H1 (cell line): Measurements from ENCODE around the gene GGTLC2. TPM values are rescaled to one million over a fixed set of nuclear protein-coding genes. Genes with fewer than 3 reads are reported as not detected.

Experiments
- CTCF ChIA-PET: fragments of 300-600 bp; sonication (Branson Sonifier 250); formaldehyde crosslinking; loops from one replicate; lab custom pipeline; 2021; ENCODE audit not compliant: partially characterized antibody; lab: Charles Lee
- POLR2A ChIA-PET: fragments of 300-600 bp; sonication (Branson Sonifier 250); formaldehyde crosslinking; loops from one replicate; lab custom pipeline; 2021; ENCODE audit warnings: inconsistent platforms; ENCODE audit not compliant: partially characterized antibody; lab: Charles Lee
- DNase-seq, 2 experiments: peaks; one replicate each; pipeline versions ENCODE4 v3.0.0 to v3.0.0-alpha.2; 2010 to 2022; ENCODE audit warnings: low spot score in 2 of 2, low read depth in 1 of 2, mixed read lengths in 1 of 2
- FAIRE-seq: peaks from 2 replicates; lab custom pipeline; 2011; peaks lifted over from hg19 to GRCh38; lab: Jason Lieb, UNC
- H2AFZ ChIP-seq: 2 replicates; pipeline ENCODE4 v1.8.1; 2012; ENCODE audit warnings: low read length, inconsistent platforms
- H2AK5ac ChIP-seq: 2 replicates; pipeline ENCODE4 v1.6.1; 2013; ENCODE audit warnings: low read depth, low read length
- H2BK120ac ChIP-seq: replicated peaks from 2 replicates; pipeline ENCODE3; 2013; ENCODE audit warnings: low read depth, low read length, inconsistent platforms
- H2BK12ac ChIP-seq: 2 replicates; pipeline ENCODE4 v1.6.1; 2013; ENCODE audit warnings: low read depth, low read length
- H2BK15ac ChIP-seq: 2 replicates; pipeline ENCODE4 v1.6.1; 2013; ENCODE audit warnings: low read length
- H2BK20ac ChIP-seq: 2 replicates; pipeline ENCODE4 v1.6.1; 2013; ENCODE audit warnings: low read length
- H2BK5ac ChIP-seq: 2 replicates; pipeline ENCODE4 v1.6.1; 2013; ENCODE audit warnings: low read depth, low read length
- H3K14ac ChIP-seq: 2 replicates; pipeline ENCODE4 v1.6.1; 2013; ENCODE audit warnings: inconsistent platforms; ENCODE audit not compliant: insufficient read length
- H3K18ac ChIP-seq: 2 replicates; pipeline ENCODE4 v1.6.1; 2013; ENCODE audit warnings: low read length; ENCODE audit errors: extremely low read depth
- H3K23ac ChIP-seq: 2 replicates; pipeline ENCODE4 v1.6.1; 2013; ENCODE audit warnings: inconsistent platforms; ENCODE audit not compliant: insufficient read length
- H3K23me2 ChIP-seq: 2 replicates; pipeline ENCODE4 v1.6.1; 2013; ENCODE audit warnings: low read depth, low read length
- H3K27ac ChIP-seq: 2 replicates; pipeline ENCODE4 v1.6.1; 2011; ENCODE audit warnings: low read depth, low read length, inconsistent platforms
- H3K27me3 ChIP-seq, 4 experiments: replicated peaks in 1 of 4; 1 replicate in 1 of 4; 2 replicates in 3 of 4; pipeline versions ENCODE4 v1.6.1 to v1.8.1; 2011 to 2013; ENCODE audit warnings: low read length in 3 of 4, mild to moderate bottlenecking in 3 of 4, inconsistent platforms in 2 of 4, mixed read lengths in 2 of 4, moderate library complexity in 1 of 4; ENCODE audit not compliant: control insufficient read depth in 3 of 4, insufficient read depth in 3 of 4; ENCODE audit errors: extremely low read depth in 1 of 4
- H3K36me3 ChIP-seq, 4 experiments: 2 replicates each; pipeline versions ENCODE4 v1.6.1 to v1.8.1; 2011 to 2013; ENCODE audit warnings: mild to moderate bottlenecking in 4 of 4, low read length in 3 of 4, moderate library complexity in 2 of 4, control low read depth in 1 of 4, inconsistent platforms in 1 of 4; ENCODE audit not compliant: insufficient read depth in 4 of 4, control insufficient read depth in 2 of 4
- H3K4ac ChIP-seq: replicated peaks from 2 replicates; pipeline ENCODE3; 2013; ENCODE audit warnings: low read length, low read depth, mixed read lengths, inconsistent platforms; ENCODE audit not compliant: insufficient read length
- H3K4me1 ChIP-seq, 4 experiments: replicated peaks in 1 of 4; 1 replicate in 1 of 4; 2 replicates in 3 of 4; pipeline versions ENCODE4 v1.6.1 to v1.8.1; 2011 to 2013; ENCODE audit warnings: low read length in 3 of 4, inconsistent platforms in 2 of 4, mixed read lengths in 1 of 4; ENCODE audit not compliant: insufficient read depth in 4 of 4, control insufficient read depth in 3 of 4
- H3K4me2 ChIP-seq, 2 experiments: 2 replicates each; pipeline versions ENCODE4 v1.6.1 to v1.8.1; 2011 to 2013; ENCODE audit warnings: low read depth in 2 of 2, low read length in 2 of 2, control low read depth in 1 of 2, inconsistent platforms in 1 of 2, mild to moderate bottlenecking in 1 of 2; ENCODE audit not compliant: insufficient read depth in 1 of 2
- H3K4me3 ChIP-seq, 4 experiments: fragments of 200-600, 300-600 bp in 1 of 4; sonication (generic), shearing (Covaris generic), sonication (Bioruptor Twin) in 1 of 4; 2 replicates each; pipeline versions ENCODE4 v1.5.1 to v1.8.1; 2011 to 2016; ENCODE audit warnings: low read length in 4 of 4, low read depth in 3 of 4, control low read depth in 2 of 4, inconsistent platforms in 2 of 4, mild to moderate bottlenecking in 2 of 4, mixed read lengths in 1 of 4, moderate library complexity in 1 of 4; ENCODE audit not compliant: insufficient read depth in 2 of 4; ENCODE audit errors: extremely low read depth in 1 of 4
- H3K56ac ChIP-seq: replicated peaks from 2 replicates; pipeline ENCODE3; 2013; ENCODE audit warnings: low read depth, mild to moderate bottlenecking, mixed read lengths, low read length, inconsistent platforms; ENCODE audit not compliant: insufficient read length
- H3K79me1 ChIP-seq: 2 replicates; pipeline ENCODE4 v1.6.1; 2013; ENCODE audit warnings: low read depth, low read length, control low read depth
- H3K79me2 ChIP-seq, 2 experiments: 2 replicates each; pipeline versions ENCODE4 v1.6.1 to v1.8.1; 2012 to 2013; ENCODE audit warnings: low read length in 2 of 2, mild to moderate bottlenecking in 2 of 2, inconsistent platforms in 1 of 2; ENCODE audit not compliant: insufficient read depth in 2 of 2, control insufficient read depth in 1 of 2
- H3K9ac ChIP-seq, 4 experiments: replicated peaks in 1 of 4; 1 replicate in 1 of 4; 2 replicates in 3 of 4; pipeline versions ENCODE4 v1.6.1 to v1.8.1; 2011 to 2013; ENCODE audit warnings: low read depth in 3 of 4, low read length in 3 of 4, control low read depth in 2 of 4, mild to moderate bottlenecking in 2 of 4, moderate library complexity in 2 of 4, inconsistent platforms in 1 of 4; ENCODE audit errors: extremely low read depth in 1 of 4
- H3K9me3 ChIP-seq, 2 experiments: 2 replicates each; pipeline versions ENCODE4 v1.6.1 to v1.8.1; 2012 to 2013; ENCODE audit warnings: mild to moderate bottlenecking in 2 of 2, moderate library complexity in 2 of 2, control low read depth in 1 of 2, inconsistent platforms in 1 of 2, low read depth in 1 of 2, low read length in 1 of 2, mixed read lengths in 1 of 2; ENCODE audit not compliant: insufficient read depth in 2 of 2
- H4K20me1 ChIP-seq, 2 experiments: replicated peaks in 1 of 2; 2 replicates each; pipeline versions ENCODE3 to v1.8.1; 2011 to 2013; ENCODE audit warnings: inconsistent platforms in 2 of 2, low read length in 2 of 2, mild to moderate bottlenecking in 1 of 2; ENCODE audit not compliant: insufficient read depth in 2 of 2, control insufficient read depth in 1 of 2
- H4K5ac ChIP-seq: 2 replicates; pipeline ENCODE4 v1.6.1; 2013; ENCODE audit warnings: low read length, low read depth, mixed read lengths, inconsistent platforms; ENCODE audit not compliant: insufficient read length
- H4K8ac ChIP-seq: 2 replicates; pipeline ENCODE4 v1.8.0; 2013; ENCODE audit warnings: mild to moderate bottlenecking, moderate library complexity, low read length, inconsistent platforms; ENCODE audit not compliant: insufficient read depth; ENCODE audit errors: extremely low read depth
- H4K91ac ChIP-seq: replicated peaks from 2 replicates; pipeline ENCODE3; 2013; ENCODE audit warnings: low read length, mixed read lengths, inconsistent platforms; ENCODE audit not compliant: insufficient read length
- BACH1 ChIP-seq: IDR thresholded peaks from 2 replicates; pipeline ENCODE4 v1.6.1; 2012; ENCODE audit warnings: low read length, improper control_type of control experiment
- BCL11A ChIP-seq, 2 experiments: IDR thresholded peaks; one replicate each; pipeline ENCODE4 v1.6.1; 2011; ENCODE audit warnings: low read depth in 2 of 2, low read length in 2 of 2, mild to moderate bottlenecking in 2 of 2
- BRCA1 ChIP-seq: IDR thresholded peaks from 2 replicates; pipeline ENCODE4 v1.6.1; 2012; ENCODE audit warnings: low read depth, low read length, improper control_type of control experiment
- CBX5 ChIP-seq: fragments of 300-800, 300-1000 bp; sonication (generic); IDR thresholded peaks from 2 replicates; pipeline ENCODE4 v1.7.1; 2016; ENCODE audit warnings: antibody characterized with exemption, low read length, low read depth
- CEBPB ChIP-seq: IDR thresholded peaks from 2 replicates; pipeline ENCODE4 v1.6.1; 2012; ENCODE audit warnings: low read depth, low read length
- EGR1 ChIP-seq: IDR thresholded peaks from 2 replicates; pipeline ENCODE4 v1.6.1; 2011; ENCODE audit warnings: low read depth, low read length, borderline replicate concordance
- EZH2 ChIP-seq: fragments of 200-600 bp; sonication (generic); IDR thresholded peaks from 2 replicates; pipeline ENCODE4 v1.7.1; 2012; ENCODE audit warnings: low read depth, mild to moderate bottlenecking, moderate library complexity, low read length, inconsistent platforms; ENCODE audit not compliant: severe bottlenecking
- JUN ChIP-seq: IDR thresholded peaks from 2 replicates; pipeline ENCODE4 v1.6.1; 2011; ENCODE audit warnings: low read depth, mild to moderate bottlenecking, improper control_type of control experiment, low read length
- KDM4A ChIP-seq: IDR thresholded peaks from one replicate; pipeline ENCODE4 v1.7.1; 2012; ENCODE audit warnings: low read depth, mild to moderate bottlenecking, moderate library complexity, low read length, inconsistent platforms; ENCODE audit not compliant: severe bottlenecking
- PHF8 ChIP-seq: fragments of 200-600 bp; sonication (generic); conservative IDR thresholded peaks from 2 replicates; pipeline ENCODE4 v1.7.1; 2012; ENCODE audit warnings: low read depth, mild to moderate bottlenecking, inconsistent platforms, low read length, moderate library complexity
- SAP30 ChIP-seq: fragments of 300-600 bp; sonication (generic); IDR thresholded peaks from 2 replicates; pipeline ENCODE4 v1.7.1; 2012; ENCODE audit warnings: low read length, moderate library complexity, mild to moderate bottlenecking, inconsistent platforms; ENCODE audit not compliant: insufficient read depth, insufficient replicate concordance
- SUZ12 ChIP-seq: fragments of 200-600 bp; sonication (generic); IDR thresholded peaks from 2 replicates; pipeline ENCODE4 v1.6.1; 2012; ENCODE audit warnings: mild to moderate bottlenecking, inconsistent platforms, low read length, moderate library complexity, mixed read lengths
- TAF7 ChIP-seq: optimal IDR thresholded peaks from 2 replicates; pipeline ENCODE3; 2011; ENCODE audit warnings: low read depth, mild to moderate bottlenecking, inconsistent platforms, low read length, moderate library complexity, borderline replicate concordance
- WGBS, 2 experiments: shearing (Covaris generic) in 1 of 2; methylation state at CpG; one replicate each; pipeline versions ENCODE4 v1.1.6 to v1.1.7; 2013 to 2015; ENCODE audit warnings: low lambda C conversion rate in 2 of 2, mixed read lengths in 2 of 2, inconsistent platforms in 1 of 2, low coverage in 1 of 2, missing lambda C conversion rate in 1 of 2; ENCODE audit not compliant: insufficient replicate concordance in 2 of 2, insufficient coverage in 1 of 2, insufficient read length in 1 of 2; ENCODE audit errors: extremely low coverage in 1 of 2, missing lambda C conversion rate in 1 of 2; 5-methylcytosine and 5-hydroxymethylcytosine counted together
- polyA plus RNA-seq, 7 experiments: library from polyadenylated mRNA; depleted of rRNA in 3 of 7; stranded (reverse) in 5 of 7; unstranded in 2 of 7; fragments of >200 nt in 5 of 7; fragments of 200-250 nt in 2 of 7; gene quantifications; 1 replicate in 5 of 7; 2 replicates in 1 of 7; 4 replicates in 1 of 7; pipeline versions ENCODE4 v1.2.1 to v1.2.3, GENCODE V29; 2011 to 2013; ENCODE audit warnings: missing spikeins in 2 of 7, mixed read lengths in 2 of 7
- total RNA-seq: library from RNA; stranded (reverse); fragmentation: NEBNext Ultra II Directional; extraction: Animal tissue kit (Norgen Biotek cat#: 25700); gene quantifications from 2 replicates; pipeline ENCODE4 v1.2.1, GENCODE V29; 2021

GGTLC2 gene
- total and polyA plus RNA-seq, 2 of the 8 experiments (the other 6 are each of a cell fraction or from before 2014, with no cell fraction given): not detected

GRCh38 chr22:22604326-22605073 is 39.9 kb upstream of the GGTLC2 start:
- no peak for DNase-seq
- Histone ChIP-seq H3K27me3 (peaks cover 10 to 58% (median 38%) of the 10 kb centered on the region in 4 experiments), H3K79me1 (no peaks in the 10 kb centered on the region), H4K5ac (no peak overlapping the region), H2BK12ac (no peak overlapping the region), H3K18ac (no peak overlapping the region), H3K4me3 (no peak overlapping the region), H3K4me1 (peaks cover 0 to 2% (median 0%) of the 10 kb centered on the region in 4 experiments; a peak in 1 of 7 replicates), H3K23ac (no peak overlapping the region), H4K91ac (no peak overlapping the region), H2AK5ac (no peak overlapping the region), H3K27ac (no peak overlapping the region), H3K79me2 (no peaks in the 10 kb centered on the region; a peak in 1 of 4 replicates), H3K4me2 (no peak overlapping the region), H3K14ac (no peak overlapping the region), H2BK15ac (no peak overlapping the region), H3K4ac (no peak overlapping the region), H3K36me3 (no peaks in the 10 kb centered on the region; a peak in 1 of 8 replicates), H2BK20ac (no peak overlapping the region), H2AFZ (no peak overlapping the region), H4K8ac (no peak overlapping the region), H3K23me2 (no peaks in the 10 kb centered on the region), H2BK120ac (no peak overlapping the region), H4K20me1 (no peaks in the 10 kb centered on the region), H3K56ac (no peak overlapping the region), H2BK5ac (no peak overlapping the region), H3K9me3 (peaks cover 27 to 64% of the 10 kb centered on the region in 2 experiments), H3K9ac (no peak overlapping the region)
- POLR2A ChIA-PET: no interaction called here
- CTCF ChIA-PET: no interaction called here
- FAIRE-seq: no peak
- 57% methylated on average over 3 of the region's 3 CpGs; no CpG with 5 or more reads in 1 of the 2 experiments for WGBS, 2 experiments
- TF ChIP-seq JUN: no peak
- no peak for TF ChIP-seq KDM4A
- no peak for TF ChIP-seq TAF7
- no peak for TF ChIP-seq EZH2
- TF ChIP-seq PHF8: no peak
- no peak for TF ChIP-seq CBX5
- no peak for TF ChIP-seq EGR1
- no peak for TF ChIP-seq BRCA1
- TF ChIP-seq SUZ12: no peak
- no peak for TF ChIP-seq CEBPB
- no peak for TF ChIP-seq BCL11A (IDR thresholded peaks at IDR 0.05; ENCODE audit: low read depth in 2 of 2, low read length in 2 of 2)
- TF ChIP-seq SAP30: no peak
- no peak for TF ChIP-seq BACH1
